ENCODE measurements around the gene RAB30.

DNA sequence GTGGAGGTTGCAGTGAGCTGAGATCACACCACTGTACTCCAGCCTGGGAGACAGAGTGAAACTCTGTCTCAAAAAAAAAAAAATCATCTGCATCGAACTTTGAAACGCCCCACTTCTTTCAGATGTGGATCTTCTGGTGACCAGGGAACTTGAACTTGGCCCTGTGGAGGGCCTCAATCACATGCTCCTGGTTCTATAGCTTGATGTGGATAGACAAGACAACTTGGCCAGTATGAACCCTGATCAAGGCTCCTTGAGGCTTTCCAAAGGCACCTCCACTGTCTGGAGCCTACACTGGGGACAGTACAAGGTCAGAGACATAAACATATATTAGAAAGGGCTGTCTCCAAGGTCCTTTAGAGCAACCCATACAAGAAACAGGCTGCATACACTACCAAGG is 30.6 kb downstream of the RAB30 start:
- no peak for TF ChIP-seq CTCF (IDR thresholded peaks at IDR 0.05)
- TF ChIP-seq POLR2A (IDR thresholded peaks at IDR 0.05) = no peak
